ENCODE results near the gene RASA3.
"Not testable (repeated sequence)": the region's sequence is repeated elsewhere in the genome, so short reads cannot be mapped to it uniquely, and the experiment has no call there.

RASA3 gene

GRCh38 chr13:114025714-114026431 lies 106.5 kb downstream of the RASA3 start:
- DNase-seq: no peak

GRCh38 chr13:114025405-114025713 lies 107.1 kb downstream of the RASA3 start:
- no peak for DNase-seq

GRCh38 chr13:114024603-114025404 lies 107.6 kb downstream of the RASA3 start:
- no peak for DNase-seq

- no peak for DNase-seq
Observed at GRCh38 chr13:114023716-114024602, 108.5 kb downstream of the RASA3 start.

- DNase-seq: no peak
Observed at GRCh38 chr13:114022876-114023275, 109.5 kb downstream of the RASA3 start.

GRCh38 chr13:114022309-114022669 lies 110.1 kb downstream of the RASA3 start:
- no peak for DNase-seq

- DNase-seq: no peak
Observed at GRCh38 chr13:114021464-114022308, 110.7 kb downstream of the RASA3 start.

GRCh38 chr13:114020750-114021463 lies 111.5 kb downstream of the RASA3 start:
- DNase-seq: no peak

- DNase-seq: not testable (repeated sequence)
Observed at GRCh38 chr13:114020134-114020533, 112.3 kb downstream of the RASA3 start.

GRCh38 chr13:114019367-114019766 lies 113.1 kb downstream of the RASA3 start:
- no peak for DNase-seq

GRCh38 chr13:114018461-114019055 lies 113.9 kb downstream of the RASA3 start:
- DNase-seq: no peak

- no peak for DNase-seq
Observed at GRCh38 chr13:114017966-114018365, 114.5 kb downstream of the RASA3 start.

- no peak for DNase-seq
Observed at GRCh38 chr13:114017028-114017630, 115.3 kb downstream of the RASA3 start.

- no peak for DNase-seq
Observed at GRCh38 chr13:114016321-114017027, 115.9 kb downstream of the RASA3 start.

GRCh38 chr13:114015969-114016295 lies 116.5 kb downstream of the RASA3 start:
- no peak for DNase-seq

- DNase-seq: no peak
Observed at GRCh38 chr13:114015111-114015968, 117.1 kb downstream of the RASA3 start.

GRCh38 chr13:114013952-114014629 lies 118.3 kb downstream of the RASA3 start:
- no peak for DNase-seq

- no peak for DNase-seq
Observed at GRCh38 chr13:114013336-114013735, 119.1 kb downstream of the RASA3 start.

GRCh38 chr13:114012921-114013320 lies 119.5 kb downstream of the RASA3 start:
- DNase-seq: no peak

Measured in NCI-H1048 (cell line).